Measurements from ENCODE around the gene NKTR. TPM values are rescaled to one million over a fixed set of nuclear protein-coding genes. Genes with fewer than 3 reads are reported as not detected.

The NKTR gene
- total and polyA plus RNA-seq, 9 of the 15 experiments (the other 6 are each of a cell fraction or from before 2014, with no cell fraction given): 19.7 to 123 (median 92.6) TPM

DNA sequence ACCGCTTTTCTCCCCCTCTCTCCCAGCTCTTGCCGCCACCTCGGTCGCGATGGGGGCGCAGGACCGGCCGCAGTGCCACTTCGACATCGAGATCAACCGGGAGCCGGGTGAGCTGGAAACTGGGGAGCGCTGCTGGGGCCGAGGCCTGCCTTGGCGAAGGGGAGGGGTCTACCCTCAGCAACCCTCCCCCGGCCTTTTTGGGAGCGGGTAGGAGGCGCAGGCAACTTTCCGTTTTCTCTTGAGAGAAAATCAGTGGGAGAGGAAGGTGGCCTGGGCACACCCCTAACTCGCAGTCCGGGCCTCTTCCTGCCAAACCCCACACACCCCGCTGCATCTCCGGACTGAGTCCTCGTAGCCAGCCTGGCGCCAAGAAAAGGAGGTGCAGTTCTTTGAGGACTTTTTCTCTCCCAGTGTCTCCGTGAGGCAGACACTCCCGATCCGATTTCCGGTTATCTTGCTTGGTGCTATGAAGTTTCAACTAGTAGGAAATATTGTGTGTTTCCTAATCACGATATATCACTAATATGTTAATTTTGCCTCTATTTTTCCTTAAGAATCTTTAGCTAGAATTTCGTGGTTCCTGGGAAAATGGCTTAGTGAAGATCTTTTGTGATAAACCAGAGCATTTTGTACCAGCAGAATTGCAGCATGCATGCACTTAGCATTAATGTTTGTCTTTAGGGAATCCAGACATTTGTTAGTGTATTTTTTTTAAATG is 631 bp downstream of the NKTR start (continued):
- TF ChIP-seq, protein P1, sequence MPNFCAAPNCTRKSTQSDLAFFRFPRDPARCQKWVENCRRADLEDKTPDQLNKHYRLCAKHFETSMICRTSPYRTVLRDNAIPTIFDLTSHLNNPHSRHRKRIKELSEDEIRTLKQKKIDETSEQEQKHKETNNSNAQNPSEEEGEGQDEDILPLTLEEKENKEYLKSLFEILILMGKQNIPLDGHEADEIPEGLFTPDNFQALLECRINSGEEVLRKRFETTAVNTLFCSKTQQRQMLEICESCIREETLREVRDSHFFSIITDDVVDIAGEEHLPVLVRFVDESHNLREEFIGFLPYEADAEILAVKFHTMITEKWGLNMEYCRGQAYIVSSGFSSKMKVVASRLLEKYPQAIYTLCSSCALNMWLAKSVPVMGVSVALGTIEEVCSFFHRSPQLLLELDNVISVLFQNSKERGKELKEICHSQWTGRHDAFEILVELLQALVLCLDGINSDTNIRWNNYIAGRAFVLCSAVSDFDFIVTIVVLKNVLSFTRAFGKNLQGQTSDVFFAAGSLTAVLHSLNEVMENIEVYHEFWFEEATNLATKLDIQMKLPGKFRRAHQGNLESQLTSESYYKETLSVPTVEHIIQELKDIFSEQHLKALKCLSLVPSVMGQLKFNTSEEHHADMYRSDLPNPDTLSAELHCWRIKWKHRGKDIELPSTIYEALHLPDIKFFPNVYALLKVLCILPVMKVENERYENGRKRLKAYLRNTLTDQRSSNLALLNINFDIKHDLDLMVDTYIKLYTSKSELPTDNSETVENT (CRISPR knock-in tag; IDR thresholded peaks at IDR 0.05): no peak
- no peak for TF ChIP-seq ILF3 (IDR thresholded peaks at IDR 0.05; ENCODE audit: borderline replicate concordance)
- no peak for TF ChIP-seq RBM14 (IDR thresholded peaks at IDR 0.05; ENCODE audit: borderline replicate concordance, insufficient read depth, low read depth, low read length)
- TF ChIP-seq NR4A1 (CRISPR knock-in tag; IDR thresholded peaks at IDR 0.05): no peak
- TF ChIP-seq NR4A1 (tag; IDR thresholded peaks at IDR 0.05): no peak
- TF ChIP-seq, protein P2, sequence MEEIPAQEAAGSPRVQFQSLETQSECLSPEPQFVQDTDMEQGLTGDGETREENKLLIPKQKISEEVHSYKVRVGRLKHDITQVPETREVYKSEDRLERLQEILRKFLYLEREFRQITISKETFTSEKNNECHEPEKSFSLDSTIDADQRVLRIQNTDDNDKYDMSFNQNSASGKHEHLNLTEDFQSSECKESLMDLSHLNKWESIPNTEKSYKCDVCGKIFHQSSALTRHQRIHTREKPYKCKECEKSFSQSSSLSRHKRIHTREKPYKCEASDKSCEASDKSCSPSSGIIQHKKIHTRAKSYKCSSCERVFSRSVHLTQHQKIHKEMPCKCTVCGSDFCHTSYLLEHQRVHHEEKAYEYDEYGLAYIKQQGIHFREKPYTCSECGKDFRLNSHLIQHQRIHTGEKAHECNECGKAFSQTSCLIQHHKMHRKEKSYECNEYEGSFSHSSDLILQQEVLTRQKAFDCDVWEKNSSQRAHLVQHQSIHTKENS (CRISPR knock-in tag; IDR thresholded peaks at IDR 0.05): no peak
- TF ChIP-seq PPARD (CRISPR knock-in tag; IDR thresholded peaks at IDR 0.05): no peak
- TF ChIP-seq FOXK2 (conservative IDR thresholded peaks at IDR 0.05 in 1 of 2, IDR thresholded peaks at IDR 0.05 in 1 of 2; ENCODE audit: low read depth in 2 of 2): no peak
- no peak for TF ChIP-seq EZH2 (IDR thresholded peaks at IDR 0.05; ENCODE audit: borderline replicate concordance, low read depth, low read length)
- no peak for TF ChIP-seq MAFK (IDR thresholded peaks at IDR 0.05; ENCODE audit: low read length)
- no peak for TF ChIP-seq THRAP3 (IDR thresholded peaks at IDR 0.05; ENCODE audit: borderline replicate concordance)
- no peak for TF ChIP-seq BRF1 (IDR thresholded peaks at IDR 0.05; ENCODE audit: borderline replicate concordance, extremely low read depth, insufficient read length)
- TF ChIP-seq EHMT2 (IDR thresholded peaks at IDR 0.05): no peak
- no peak for TF ChIP-seq PRPF4 (IDR thresholded peaks at IDR 0.05; ENCODE audit: insufficient read depth, low read depth, low read length, poor library complexity, severe bottlenecking)
- TF ChIP-seq ZFP1 (CRISPR knock-in tag; IDR thresholded peaks at IDR 0.05): no peak
- TF ChIP-seq BRD9 (IDR thresholded peaks at IDR 0.05; ENCODE audit: low read depth, partially characterized antibody): peak; percentile 59
- TF ChIP-seq MYNN (IDR thresholded peaks at IDR 0.05): 0 out of 2 replicates have a peak, but pooled peaks have one; percentile 12
- TF ChIP-seq MYNN (CRISPR knock-in tag; IDR thresholded peaks at IDR 0.05): no peak
- TF ChIP-seq TEAD4 (IDR thresholded peaks at IDR 0.05; ENCODE audit: low read length): no peak
- TF ChIP-seq TEAD4 (CRISPR knock-in tag; IDR thresholded peaks at IDR 0.05; ENCODE audit: borderline replicate concordance): no peak
- no peak; the same call in 1 of the 2 replicates for TF ChIP-seq NCOR1 (IDR thresholded peaks at IDR 0.05)
- TF ChIP-seq, protein P3, sequence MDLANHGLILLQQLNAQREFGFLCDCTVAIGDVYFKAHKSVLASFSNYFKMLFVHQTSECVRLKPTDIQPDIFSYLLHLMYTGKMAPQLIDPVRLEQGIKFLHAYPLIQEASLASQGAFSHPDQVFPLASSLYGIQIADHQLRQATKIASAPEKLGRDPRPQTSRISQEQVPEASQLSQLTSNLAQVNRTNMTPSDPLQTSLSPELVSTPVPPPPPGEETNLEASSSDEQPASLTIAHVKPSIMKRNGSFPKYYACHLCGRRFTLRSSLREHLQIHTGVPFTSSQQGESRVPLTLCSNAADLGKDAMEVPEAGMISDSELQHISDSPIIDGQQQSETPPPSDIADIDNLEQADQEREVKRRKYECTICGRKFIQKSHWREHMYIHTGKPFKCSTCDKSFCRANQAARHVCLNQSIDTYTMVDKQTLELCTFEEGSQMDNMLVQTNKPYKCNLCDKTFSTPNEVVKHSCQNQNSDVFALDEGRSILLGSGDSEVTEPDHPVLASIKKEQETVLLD (IDR thresholded peaks at IDR 0.05): peak; percentile 66; the same call in 1 of the 2 replicates
- TF ChIP-seq BRD4 (IDR thresholded peaks at IDR 0.05): peak; percentile 49; the same call in 1 of the 2 replicates
- TF ChIP-seq HDAC8 (tag; IDR thresholded peaks at IDR 0.05): no peak
- no peak for TF ChIP-seq MBD2 (IDR thresholded peaks at IDR 0.05; ENCODE audit: borderline replicate concordance, low read depth)
- TF ChIP-seq NFE2L1 (tag; IDR thresholded peaks at IDR 0.05; ENCODE audit: borderline replicate concordance, low read depth): no peak

All from K562 (cell line).